Activated T-helper 17 cell treated with anti-CD3 and anti-CD28 coated beads, Interleukin-2, amount 50 U/mL, for 72 hours (primary cell): ENCODE results near the gene KIR3DL1. TPM values are rescaled to one million over a fixed set of nuclear protein-coding genes. Genes with fewer than 3 reads are reported as not detected.
"Not testable (repeated sequence)": the region's sequence is repeated elsewhere in the genome, so short reads cannot be mapped to it uniquely, and the experiment has no call there.

ENCODE experiments used
- ATAC-seq: fragments of 150-1000 bp; cut with Tn5 transposase; replicated peaks from 2 replicates; pipeline ENCODE4 v1.10.0; 2021; ENCODE audit warnings: mild to moderate bottlenecking, moderate library complexity
- H3K27ac Mint-ChIP-seq: one replicate; pipeline ENCODE4 v1.8.0; 2022; ENCODE audit warnings: mixed read lengths
- H3K27me3 Mint-ChIP-seq: one replicate; pipeline ENCODE4 v1.8.0; 2022; ENCODE audit warnings: mixed read lengths
- H3K36me3 Mint-ChIP-seq: one replicate; pipeline ENCODE4 v1.8.0; 2022; ENCODE audit warnings: low read depth, mild to moderate bottlenecking, mixed read lengths
- H3K4me1 Mint-ChIP-seq: one replicate; pipeline ENCODE4 v1.8.0; 2022; ENCODE audit warnings: mixed read lengths
- H3K4me3 Mint-ChIP-seq: one replicate; pipeline ENCODE4 v1.8.0; 2022; ENCODE audit warnings: mild to moderate bottlenecking, mixed read lengths
- H3K9me3 Mint-ChIP-seq: one replicate; pipeline ENCODE4 v1.8.0; 2022; ENCODE audit warnings: mixed read lengths
- total RNA-seq, 2 donors: library from RNA; stranded (reverse); gene quantifications; one replicate each; pipeline ENCODE4 v1.2.3, GENCODE V29; 2022

Gene KIR3DL1
- total RNA-seq, 2 donors from 2014 or later, result not detected

- H3K27me3 Mint-ChIP-seq, result peaks cover 13% of the 10 kb centered on the region
- H3K4me3 Mint-ChIP-seq, result peak overlapping the region; percentile 62
- no peaks in the 10 kb centered on the region for H3K9me3 Mint-ChIP-seq
- H3K36me3 Mint-ChIP-seq, result no peaks in the 10 kb centered on the region
- H3K4me1 Mint-ChIP-seq, result peaks cover 11% of the 10 kb centered on the region
- ATAC-seq, result peak; percentile 55
- peak overlapping the region; percentile 34 for H3K27ac Mint-ChIP-seq
These were observed 23.5 kb upstream of the KIR3DL1 start for GRCh38 chr19:54792814-54793213.

GRCh38 chr19:54795758-54796157 is 20.5 kb upstream of the KIR3DL1 start:
- H3K9me3 Mint-ChIP-seq, result no peaks in the 10 kb centered on the region
- H3K4me3 Mint-ChIP-seq, result no peak overlapping the region
- peaks cover 11% of the 10 kb centered on the region for H3K4me1 Mint-ChIP-seq
- H3K27ac Mint-ChIP-seq, result no peak overlapping the region
- H3K27me3 Mint-ChIP-seq, result peaks cover 18% of the 10 kb centered on the region
- no peak for ATAC-seq
- H3K36me3 Mint-ChIP-seq, result no peaks in the 10 kb centered on the region

- no peaks in the 10 kb centered on the region for H3K9me3 Mint-ChIP-seq
- no peaks in the 10 kb centered on the region for H3K36me3 Mint-ChIP-seq
- no peak within 1 kb of the TSS for H3K4me3 Mint-ChIP-seq
- H3K4me1 Mint-ChIP-seq, result no peaks in the 10 kb centered on the region
- no peak for ATAC-seq
- H3K27ac Mint-ChIP-seq, result no peak within 1 kb of the TSS
- peaks cover 29% of the 10 kb centered on the region for H3K27me3 Mint-ChIP-seq
These were observed 12.9 kb upstream of the KIR3DL1 start, which contains the start of gene KIR2DL4 for GRCh38 chr19:54803410-54803809. TSS of gene KIR2DL4 (plus strand) at chr19:54803610. CDS start at chr19:54803652, 42 bp downstream.

GRCh38 chr19:54804101-54804500 is 12.2 kb upstream of the KIR3DL1 start:
- H3K36me3 Mint-ChIP-seq, result no peaks in the 10 kb centered on the region
- H3K27me3 Mint-ChIP-seq, result peaks cover 28% of the 10 kb centered on the region
- H3K9me3 Mint-ChIP-seq, result no peaks in the 10 kb centered on the region
- no peak for ATAC-seq
- H3K4me3 Mint-ChIP-seq, result no peak overlapping the region
- H3K27ac Mint-ChIP-seq, result no peak overlapping the region
- H3K4me1 Mint-ChIP-seq, result no peaks in the 10 kb centered on the region

GRCh38 chr19:54804571-54804970 is 11.7 kb upstream of the KIR3DL1 start:
- H3K27me3 Mint-ChIP-seq, result peaks cover 26% of the 10 kb centered on the region
- H3K4me3 Mint-ChIP-seq, result no peak overlapping the region
- H3K4me1 Mint-ChIP-seq, result no peaks in the 10 kb centered on the region
- no peak for ATAC-seq
- no peaks in the 10 kb centered on the region for H3K36me3 Mint-ChIP-seq
- H3K27ac Mint-ChIP-seq, result no peak overlapping the region
- H3K9me3 Mint-ChIP-seq, result no peaks in the 10 kb centered on the region

GRCh38 chr19:54805665-54806515 is 10.4 kb upstream of the KIR3DL1 start:
- no peaks in the 10 kb centered on the region for H3K4me1 Mint-ChIP-seq
- H3K4me3 Mint-ChIP-seq, result no peak overlapping the region
- H3K36me3 Mint-ChIP-seq, result no peaks in the 10 kb centered on the region
- peaks cover 34% of the 10 kb centered on the region for H3K27me3 Mint-ChIP-seq
- no peaks in the 10 kb centered on the region for H3K9me3 Mint-ChIP-seq
- no peak for ATAC-seq
- H3K27ac Mint-ChIP-seq, result no peak overlapping the region

GRCh38 chr19:54806516-54806838 is 9.8 kb upstream of the KIR3DL1 start:
- Mint-ChIP-seq H3K27ac (no peak overlapping the region), H3K4me1 (no peaks in the 10 kb centered on the region), H3K4me3 (no peak overlapping the region), H3K27me3 (peaks cover 32% of the 10 kb centered on the region), H3K9me3 (no peaks in the 10 kb centered on the region), H3K36me3 (no peaks in the 10 kb centered on the region)
- no peak for ATAC-seq

- not testable (repeated sequence) for ATAC-seq, H3K4me3 Mint-ChIP-seq
These were observed 1.7 kb upstream of the KIR3DL1 start for GRCh38 chr19:54814571-54814970.

GRCh38 chr19:54817670-54818536 is 1.6 kb downstream of the KIR3DL1 start:
- ATAC-seq, result no peak
- Mint-ChIP-seq H3K4me1 (no peaks in the 10 kb centered on the region), H3K36me3 (no peaks in the 10 kb centered on the region), H3K27ac (no peak overlapping the region), H3K4me3 (no peak overlapping the region), H3K27me3 (peaks cover 38% of the 10 kb centered on the region), H3K9me3 (no peaks in the 10 kb centered on the region)

More at GRCh38 chr19:54814571-54814970, 1.7 kb upstream of the KIR3DL1 start:
- H3K4me1 Mint-ChIP-seq, H3K9me3 Mint-ChIP-seq, H3K27ac Mint-ChIP-seq, H3K36me3 Mint-ChIP-seq: not testable (repeated sequence)
- peaks cover 35% of the 10 kb centered on the region for H3K27me3 Mint-ChIP-seq

GRCh38 chr19:54824416-54824815 is 8.1 kb downstream of the KIR3DL1 start:
- H3K4me1 Mint-ChIP-seq, H3K4me3 Mint-ChIP-seq, H3K36me3 Mint-ChIP-seq, H3K27ac Mint-ChIP-seq, ATAC-seq, H3K9me3 Mint-ChIP-seq: not testable (repeated sequence)
- H3K27me3 Mint-ChIP-seq, result peaks cover 22% of the 10 kb centered on the region

- H3K9me3 Mint-ChIP-seq, ATAC-seq: not testable (repeated sequence)
These were observed 9.1 kb downstream of the KIR3DL1 start for GRCh38 chr19:54825326-54825725.

GRCh38 chr19:54828064-54828463 is 11.8 kb downstream of the KIR3DL1 start:
- not testable (repeated sequence) for H3K36me3 Mint-ChIP-seq, H3K4me3 Mint-ChIP-seq, ATAC-seq, H3K27ac Mint-ChIP-seq, H3K9me3 Mint-ChIP-seq, H3K4me1 Mint-ChIP-seq
- peaks cover 13% of the 10 kb centered on the region for H3K27me3 Mint-ChIP-seq

More at GRCh38 chr19:54825326-54825725, 9.1 kb downstream of the KIR3DL1 start:
- peaks cover 21% of the 10 kb centered on the region for H3K27me3 Mint-ChIP-seq
- not testable (repeated sequence) for H3K4me1 Mint-ChIP-seq, H3K4me3 Mint-ChIP-seq, H3K27ac Mint-ChIP-seq, H3K36me3 Mint-ChIP-seq

GRCh38 chr19:54832496-54832895 is 16.2 kb downstream of the KIR3DL1 start, which contains the start of gene KIR2DS4:
TSS of gene KIR2DS4 (plus strand) at chr19:54832676.
- H3K4me3 Mint-ChIP-seq, ATAC-seq, H3K9me3 Mint-ChIP-seq, H3K36me3 Mint-ChIP-seq, H3K27ac Mint-ChIP-seq, H3K4me1 Mint-ChIP-seq, H3K27me3 Mint-ChIP-seq: not testable (repeated sequence)

- not testable (repeated sequence) for H3K36me3 Mint-ChIP-seq, H3K4me3 Mint-ChIP-seq, ATAC-seq, H3K4me1 Mint-ChIP-seq, H3K9me3 Mint-ChIP-seq, H3K27ac Mint-ChIP-seq
- peaks cover 12% of the 10 kb centered on the region for H3K27me3 Mint-ChIP-seq
These were observed 18.9 kb downstream of the KIR3DL1 start for GRCh38 chr19:54835126-54835525.

- not testable (repeated sequence) for H3K36me3 Mint-ChIP-seq, H3K27ac Mint-ChIP-seq, H3K9me3 Mint-ChIP-seq, H3K4me1 Mint-ChIP-seq, H3K4me3 Mint-ChIP-seq, ATAC-seq
- H3K27me3 Mint-ChIP-seq, result peaks cover 11% of the 10 kb centered on the region
These were observed 21.3 kb downstream of the KIR3DL1 start for GRCh38 chr19:54837522-54837921.
